NCI-H748 (cell line): ENCODE results near the gene PGM2.
"Not testable (repeated sequence)": the region's sequence is repeated elsewhere in the genome, so short reads cannot be mapped to it uniquely, and the experiment has no call there.

ENCODE experiments used
- DNase-seq: peaks from one replicate; lab custom pipeline; 2025; ENCODE audit not compliant: unreplicated experiment; lab: John Stamatoyannopoulos, UW

PGM2 gene

GRCh38 chr4:37816719-37817118, 9.8 kb upstream of the PGM2 start:
- DNase-seq, result no peak

- DNase-seq, result no peak
These were observed 7.7 kb upstream of the PGM2 start for GRCh38 chr4:37818752-37819151.

- not testable (repeated sequence) for DNase-seq
These were observed 6.0 kb upstream of the PGM2 start for GRCh38 chr4:37820458-37820857.

GRCh38 chr4:37821953-37822605, 4.4 kb upstream of the PGM2 start:
- peak; percentile 86 for DNase-seq

GRCh38 chr4:37825501-37825900, 985 bp upstream of the PGM2 start:
- DNase-seq, result not testable (repeated sequence)

GRCh38 chr4:37825968-37826294, 555 bp upstream of the PGM2 start:
- no peak for DNase-seq

- no peak for DNase-seq
These were observed 672 bp downstream of the PGM2 start for GRCh38 chr4:37827030-37827685.

GRCh38 chr4:37827802-37828321, 1.4 kb downstream of the PGM2 start:
- DNase-seq, result no peak

- no peak for DNase-seq
These were observed 2.4 kb downstream of the PGM2 start for GRCh38 chr4:37828843-37829242.

- peak; percentile 29 for DNase-seq
These were observed 4.2 kb downstream of the PGM2 start for GRCh38 chr4:37830640-37831039.

GRCh38 chr4:37835031-37835430, 8.5 kb downstream of the PGM2 start:
- DNase-seq, result no peak

GRCh38 chr4:37835806-37836205, 9.3 kb downstream of the PGM2 start:
- DNase-seq, result no peak

- no peak for DNase-seq
These were observed 9.8 kb downstream of the PGM2 start for GRCh38 chr4:37836274-37836673.

GRCh38 chr4:37836838-37837440, 10.5 kb downstream of the PGM2 start:
- DNase-seq, result no peak

GRCh38 chr4:37837446-37837845, 11.0 kb downstream of the PGM2 start:
- DNase-seq, result no peak

- DNase-seq, result no peak
These were observed 12.9 kb downstream of the PGM2 start for GRCh38 chr4:37839426-37839825.

- no peak for DNase-seq
These were observed 17.7 kb downstream of the PGM2 start for GRCh38 chr4:37844204-37844603.

- no peak for DNase-seq
These were observed 18.7 kb downstream of the PGM2 start for GRCh38 chr4:37845201-37845600.

GRCh38 chr4:37847311-37847884, 20.9 kb downstream of the PGM2 start:
- no peak for DNase-seq

GRCh38 chr4:37852376-37852775, 25.9 kb downstream of the PGM2 start:
- no peak for DNase-seq

GRCh38 chr4:37858112-37858511, 31.6 kb downstream of the PGM2 start:
- DNase-seq, result no peak

GRCh38 chr4:37858872-37859271, 32.4 kb downstream of the PGM2 start:
- DNase-seq, result no peak
